Measurements from ENCODE around the gene PAF1.
"Not testable (repeated sequence)": the region's sequence is repeated elsewhere in the genome, so short reads cannot be mapped to it uniquely, and the experiment has no call there.

Gene PAF1

DNA sequence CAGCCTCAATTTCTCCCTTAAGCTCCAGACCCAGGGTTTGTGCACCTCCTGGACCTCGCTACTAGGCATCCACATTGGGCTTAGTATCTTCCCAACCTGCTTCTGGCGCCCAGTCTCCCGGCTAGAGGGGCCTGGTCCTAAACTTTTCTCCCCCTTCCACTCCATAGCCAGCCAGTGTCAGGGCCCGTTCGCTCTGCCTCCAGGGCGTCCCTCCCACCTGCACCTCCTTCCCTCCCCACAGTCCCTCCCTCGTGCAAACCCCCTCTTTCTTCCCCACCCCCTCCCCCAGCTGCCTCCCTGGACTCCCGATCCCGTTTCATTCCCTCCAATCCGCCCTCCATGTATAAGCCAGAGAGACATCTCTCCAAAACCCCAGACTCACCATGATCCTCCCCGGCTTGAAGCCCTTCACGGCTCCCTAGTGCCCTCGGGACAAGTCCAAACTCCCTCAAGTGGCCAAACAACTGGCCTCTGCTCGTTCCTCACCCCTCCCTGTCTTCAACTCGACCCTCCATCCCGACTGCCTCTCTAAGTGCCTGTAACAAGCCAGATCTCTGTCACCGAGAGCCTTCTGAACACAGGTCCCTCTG lies 49.7 kb downstream of the PAF1 start:
- TF ChIP-seq ZNF70 (CRISPR knock-in tag; IDR thresholded peaks at IDR 0.05) (no peak), ISL1 (CRISPR knock-in tag; IDR thresholded peaks at IDR 0.05) (no peak), BACH2 (CRISPR knock-in tag; IDR thresholded peaks at IDR 0.05; ENCODE audit: borderline replicate concordance) (no peak), SNAI2 (CRISPR knock-in tag; IDR thresholded peaks at IDR 0.05) (no peak), ZNF8 (CRISPR knock-in tag; IDR thresholded peaks at IDR 0.05) (no peak), ESRRG (CRISPR knock-in tag; IDR thresholded peaks at IDR 0.05) (no peak), ZFP30 (CRISPR knock-in tag; IDR thresholded peaks at IDR 0.05) (no peak), OSR1 (CRISPR knock-in tag; IDR thresholded peaks at IDR 0.05) (no peak), ZC3H10 (CRISPR knock-in tag; IDR thresholded peaks at IDR 0.05) (no peak), ZNF565 (CRISPR knock-in tag; conservative IDR thresholded peaks at IDR 0.05; ENCODE audit: low read depth) (no peak), TCF4 (CRISPR knock-in tag; IDR thresholded peaks at IDR 0.05; ENCODE audit: borderline replicate concordance) (no peak), GLIS3 (CRISPR knock-in tag; IDR thresholded peaks at IDR 0.05) (no peak), TOX (CRISPR knock-in tag; IDR thresholded peaks at IDR 0.05; ENCODE audit: borderline replicate concordance) (no peak)
- TF ChIP-seq, protein P1, sequence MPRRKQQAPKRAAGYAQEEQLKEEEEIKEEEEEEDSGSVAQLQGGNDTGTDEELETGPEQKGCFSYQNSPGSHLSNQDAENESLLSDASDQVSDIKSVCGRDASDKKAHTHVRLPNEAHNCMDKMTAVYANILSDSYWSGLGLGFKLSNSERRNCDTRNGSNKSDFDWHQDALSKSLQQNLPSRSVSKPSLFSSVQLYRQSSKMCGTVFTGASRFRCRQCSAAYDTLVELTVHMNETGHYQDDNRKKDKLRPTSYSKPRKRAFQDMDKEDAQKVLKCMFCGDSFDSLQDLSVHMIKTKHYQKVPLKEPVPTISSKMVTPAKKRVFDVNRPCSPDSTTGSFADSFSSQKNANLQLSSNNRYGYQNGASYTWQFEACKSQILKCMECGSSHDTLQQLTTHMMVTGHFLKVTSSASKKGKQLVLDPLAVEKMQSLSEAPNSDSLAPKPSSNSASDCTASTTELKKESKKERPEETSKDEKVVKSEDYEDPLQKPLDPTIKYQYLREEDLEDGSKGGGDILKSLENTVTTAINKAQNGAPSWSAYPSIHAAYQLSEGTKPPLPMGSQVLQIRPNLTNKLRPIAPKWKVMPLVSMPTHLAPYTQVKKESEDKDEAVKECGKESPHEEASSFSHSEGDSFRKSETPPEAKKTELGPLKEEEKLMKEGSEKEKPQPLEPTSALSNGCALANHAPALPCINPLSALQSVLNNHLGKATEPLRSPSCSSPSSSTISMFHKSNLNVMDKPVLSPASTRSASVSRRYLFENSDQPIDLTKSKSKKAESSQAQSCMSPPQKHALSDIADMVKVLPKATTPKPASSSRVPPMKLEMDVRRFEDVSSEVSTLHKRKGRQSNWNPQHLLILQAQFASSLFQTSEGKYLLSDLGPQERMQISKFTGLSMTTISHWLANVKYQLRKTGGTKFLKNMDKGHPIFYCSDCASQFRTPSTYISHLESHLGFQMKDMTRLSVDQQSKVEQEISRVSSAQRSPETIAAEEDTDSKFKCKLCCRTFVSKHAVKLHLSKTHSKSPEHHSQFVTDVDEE (CRISPR knock-in tag; IDR thresholded peaks at IDR 0.05) = no peak
- TF ChIP-seq, protein P2, sequence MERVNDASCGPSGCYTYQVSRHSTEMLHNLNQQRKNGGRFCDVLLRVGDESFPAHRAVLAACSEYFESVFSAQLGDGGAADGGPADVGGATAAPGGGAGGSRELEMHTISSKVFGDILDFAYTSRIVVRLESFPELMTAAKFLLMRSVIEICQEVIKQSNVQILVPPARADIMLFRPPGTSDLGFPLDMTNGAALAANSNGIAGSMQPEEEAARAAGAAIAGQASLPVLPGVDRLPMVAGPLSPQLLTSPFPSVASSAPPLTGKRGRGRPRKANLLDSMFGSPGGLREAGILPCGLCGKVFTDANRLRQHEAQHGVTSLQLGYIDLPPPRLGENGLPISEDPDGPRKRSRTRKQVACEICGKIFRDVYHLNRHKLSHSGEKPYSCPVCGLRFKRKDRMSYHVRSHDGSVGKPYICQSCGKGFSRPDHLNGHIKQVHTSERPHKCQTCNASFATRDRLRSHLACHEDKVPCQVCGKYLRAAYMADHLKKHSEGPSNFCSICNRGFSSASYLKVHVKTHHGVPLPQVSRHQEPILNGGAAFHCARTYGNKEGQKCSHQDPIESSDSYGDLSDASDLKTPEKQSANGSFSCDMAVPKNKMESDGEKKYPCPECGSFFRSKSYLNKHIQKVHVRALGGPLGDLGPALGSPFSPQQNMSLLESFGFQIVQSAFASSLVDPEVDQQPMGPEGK (CRISPR knock-in tag; IDR thresholded peaks at IDR 0.05; ENCODE audit: borderline replicate concordance) = no peak
- TF ChIP-seq, protein P3, sequence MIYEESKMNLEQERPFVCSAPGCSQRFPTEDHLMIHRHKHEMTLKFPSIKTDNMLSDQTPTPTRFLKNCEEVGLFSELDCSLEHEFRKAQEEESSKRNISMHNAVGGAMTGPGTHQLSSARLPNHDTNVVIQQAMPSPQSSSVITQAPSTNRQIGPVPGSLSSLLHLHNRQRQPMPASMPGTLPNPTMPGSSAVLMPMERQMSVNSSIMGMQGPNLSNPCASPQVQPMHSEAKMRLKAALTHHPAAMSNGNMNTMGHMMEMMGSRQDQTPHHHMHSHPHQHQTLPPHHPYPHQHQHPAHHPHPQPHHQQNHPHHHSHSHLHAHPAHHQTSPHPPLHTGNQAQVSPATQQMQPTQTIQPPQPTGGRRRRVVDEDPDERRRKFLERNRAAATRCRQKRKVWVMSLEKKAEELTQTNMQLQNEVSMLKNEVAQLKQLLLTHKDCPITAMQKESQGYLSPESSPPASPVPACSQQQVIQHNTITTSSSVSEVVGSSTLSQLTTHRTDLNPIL (CRISPR knock-in tag; IDR thresholded peaks at IDR 0.05; ENCODE audit: low read depth) = no peak
- TF ChIP-seq, protein P4, sequence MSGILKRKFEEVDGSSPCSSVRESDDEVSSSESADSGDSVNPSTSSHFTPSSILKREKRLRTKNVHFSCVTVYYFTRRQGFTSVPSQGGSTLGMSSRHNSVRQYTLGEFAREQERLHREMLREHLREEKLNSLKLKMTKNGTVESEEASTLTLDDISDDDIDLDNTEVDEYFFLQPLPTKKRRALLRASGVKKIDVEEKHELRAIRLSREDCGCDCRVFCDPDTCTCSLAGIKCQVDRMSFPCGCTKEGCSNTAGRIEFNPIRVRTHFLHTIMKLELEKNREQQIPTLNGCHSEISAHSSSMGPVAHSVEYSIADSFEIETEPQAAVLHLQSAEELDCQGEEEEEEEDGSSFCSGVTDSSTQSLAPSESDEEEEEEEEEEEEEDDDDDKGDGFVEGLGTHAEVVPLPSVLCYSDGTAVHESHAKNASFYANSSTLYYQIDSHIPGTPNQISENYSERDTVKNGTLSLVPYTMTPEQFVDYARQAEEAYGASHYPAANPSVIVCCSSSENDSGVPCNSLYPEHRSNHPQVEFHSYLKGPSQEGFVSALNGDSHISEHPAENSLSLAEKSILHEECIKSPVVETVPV (CRISPR knock-in tag; IDR thresholded peaks at IDR 0.05) = no peak
- peak; percentile 55 for ATAC-seq

DNA sequence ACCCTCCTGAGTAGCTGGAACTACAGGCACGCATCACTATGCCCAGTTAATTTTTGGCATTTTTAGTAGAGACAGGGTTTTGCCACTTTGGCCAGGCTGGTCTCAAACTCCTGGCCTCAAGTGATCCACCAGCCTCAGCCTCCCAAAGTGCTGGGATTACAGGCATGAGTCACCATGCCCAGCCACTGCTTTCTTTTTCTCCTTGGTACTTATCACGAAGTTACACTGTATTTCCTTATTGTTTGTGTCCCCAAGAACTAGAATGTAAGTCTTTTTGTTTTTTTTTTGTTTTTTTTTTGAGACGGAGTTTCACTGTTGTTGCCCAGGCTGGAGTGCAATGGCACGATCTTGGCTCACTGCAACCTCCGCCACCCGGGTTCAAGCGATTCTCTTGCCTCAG lies 50.8 kb downstream of the PAF1 start:
- ATAC-seq = not testable (repeated sequence)

DNA sequence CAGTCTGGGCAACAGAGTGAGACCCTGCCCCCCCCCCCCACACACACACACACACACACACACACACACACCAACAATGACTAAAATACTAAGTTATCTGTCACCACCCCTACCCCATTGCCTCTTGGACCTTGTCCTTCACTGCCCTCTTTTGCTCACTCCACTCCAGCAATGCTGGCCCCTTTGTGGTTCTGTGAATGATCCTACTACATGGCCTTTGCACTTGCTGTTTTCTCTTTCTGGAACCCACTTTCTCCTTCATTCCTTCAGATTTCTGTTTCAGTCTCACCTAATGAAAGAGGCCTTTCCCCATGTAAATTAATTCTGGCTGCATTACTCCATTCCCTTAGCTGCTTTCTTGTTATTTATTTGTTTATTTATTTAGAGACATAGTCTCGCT lies 51.2 kb downstream of the PAF1 start:
- no peak for TF ChIP-seq BACH2 (CRISPR knock-in tag; IDR thresholded peaks at IDR 0.05; ENCODE audit: borderline replicate concordance)
- TF ChIP-seq ZNF70 (CRISPR knock-in tag; IDR thresholded peaks at IDR 0.05) = no peak
- TF ChIP-seq, protein P2 (CRISPR knock-in tag; IDR thresholded peaks at IDR 0.05; ENCODE audit: borderline replicate concordance) = no peak
- no peak for TF ChIP-seq PPARA (CRISPR knock-in tag; IDR thresholded peaks at IDR 0.05; ENCODE audit: borderline replicate concordance)
- no peak for TF ChIP-seq ZNF8 (CRISPR knock-in tag; IDR thresholded peaks at IDR 0.05)
- TF ChIP-seq TOX (CRISPR knock-in tag; IDR thresholded peaks at IDR 0.05; ENCODE audit: borderline replicate concordance) = no peak
- TF ChIP-seq, protein P1 (CRISPR knock-in tag; IDR thresholded peaks at IDR 0.05) = no peak
- TF ChIP-seq, protein P5, sequence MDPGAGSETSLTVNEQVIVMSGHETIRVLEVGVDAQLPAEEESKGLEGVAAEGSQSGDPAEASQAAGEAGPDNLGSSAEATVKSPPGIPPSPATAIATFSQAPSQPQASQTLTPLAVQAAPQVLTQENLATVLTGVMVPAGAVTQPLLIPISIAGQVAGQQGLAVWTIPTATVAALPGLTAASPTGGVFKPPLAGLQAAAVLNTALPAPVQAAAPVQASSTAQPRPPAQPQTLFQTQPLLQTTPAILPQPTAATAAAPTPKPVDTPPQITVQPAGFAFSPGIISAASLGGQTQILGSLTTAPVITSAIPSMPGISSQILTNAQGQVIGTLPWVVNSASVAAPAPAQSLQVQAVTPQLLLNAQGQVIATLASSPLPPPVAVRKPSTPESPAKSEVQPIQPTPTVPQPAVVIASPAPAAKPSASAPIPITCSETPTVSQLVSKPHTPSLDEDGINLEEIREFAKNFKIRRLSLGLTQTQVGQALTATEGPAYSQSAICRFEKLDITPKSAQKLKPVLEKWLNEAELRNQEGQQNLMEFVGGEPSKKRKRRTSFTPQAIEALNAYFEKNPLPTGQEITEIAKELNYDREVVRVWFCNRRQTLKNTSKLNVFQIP (CRISPR knock-in tag; IDR thresholded peaks at IDR 0.05; ENCODE audit: borderline replicate concordance, low read depth) = no peak
- no peak for TF ChIP-seq CSDC2 (CRISPR knock-in tag; IDR thresholded peaks at IDR 0.05)
- TF ChIP-seq ZFP30 (CRISPR knock-in tag; IDR thresholded peaks at IDR 0.05) = no peak
- TF ChIP-seq SNAI2 (CRISPR knock-in tag; IDR thresholded peaks at IDR 0.05) = no peak
- no peak for TF ChIP-seq ISL1 (CRISPR knock-in tag; IDR thresholded peaks at IDR 0.05)
- TF ChIP-seq ZFP3 (CRISPR knock-in tag; IDR thresholded peaks at IDR 0.05) = no peak
- TF ChIP-seq ARNTL (CRISPR knock-in tag; IDR thresholded peaks at IDR 0.05; ENCODE audit: borderline replicate concordance, low read depth) = no peak
- TF ChIP-seq OSR1 (CRISPR knock-in tag; IDR thresholded peaks at IDR 0.05) = no peak
- no peak for TF ChIP-seq RARB (CRISPR knock-in tag; IDR thresholded peaks at IDR 0.05)
- no peak for TF ChIP-seq TCF4 (CRISPR knock-in tag; IDR thresholded peaks at IDR 0.05; ENCODE audit: borderline replicate concordance)
- TF ChIP-seq ZNF565 (CRISPR knock-in tag; conservative IDR thresholded peaks at IDR 0.05; ENCODE audit: low read depth) = no peak
- no peak for TF ChIP-seq GLIS3 (CRISPR knock-in tag; IDR thresholded peaks at IDR 0.05)
- ATAC-seq = no peak
